Measurements from ENCODE around the gene MIGA1.
"Not testable (repeated sequence)": the region's sequence is repeated elsewhere in the genome, so short reads cannot be mapped to it uniquely, and the experiment has no call there.

MIGA1 gene

DNA sequence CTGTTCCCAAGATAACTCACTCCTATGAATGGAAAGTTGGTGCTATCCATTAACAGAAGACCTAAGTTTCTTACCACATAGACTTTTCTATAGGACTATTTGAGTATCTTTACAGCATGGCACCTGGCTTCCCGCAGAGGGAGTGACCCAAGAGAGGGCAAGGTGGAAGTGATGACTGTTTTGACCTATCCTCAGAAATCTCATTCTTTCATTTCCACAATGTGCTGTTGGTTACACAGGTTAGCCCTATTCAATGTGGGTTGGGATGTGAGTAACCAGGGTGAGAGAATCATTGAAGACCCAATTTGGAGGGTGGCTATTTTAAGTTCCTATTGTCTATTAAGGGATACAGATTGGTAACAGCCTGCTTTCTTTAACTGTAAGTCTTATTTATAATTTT is 70.6 kb downstream of the MIGA1 start:
- DNase-seq: no peak

DNA sequence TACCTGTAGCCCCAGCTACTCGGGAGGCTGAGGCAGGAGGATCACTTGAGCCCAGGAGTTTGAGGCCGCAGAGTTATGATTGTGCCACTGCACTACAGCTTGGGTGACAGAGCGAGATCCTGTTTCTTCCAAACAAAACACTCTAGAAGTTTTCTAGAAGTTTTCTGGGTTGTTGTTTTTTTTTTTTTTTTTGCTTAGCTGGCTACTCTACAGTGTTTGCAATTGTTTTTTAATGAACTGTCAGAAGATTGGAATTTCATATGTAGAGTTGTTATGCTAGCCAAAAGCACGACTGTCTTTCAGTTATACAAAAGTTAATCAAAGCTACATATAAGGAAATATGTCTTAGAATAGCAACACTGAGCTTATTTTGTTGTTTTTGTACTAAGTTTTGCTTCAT is 78.1 kb downstream of the MIGA1 start:
- no peak for DNase-seq

DNA sequence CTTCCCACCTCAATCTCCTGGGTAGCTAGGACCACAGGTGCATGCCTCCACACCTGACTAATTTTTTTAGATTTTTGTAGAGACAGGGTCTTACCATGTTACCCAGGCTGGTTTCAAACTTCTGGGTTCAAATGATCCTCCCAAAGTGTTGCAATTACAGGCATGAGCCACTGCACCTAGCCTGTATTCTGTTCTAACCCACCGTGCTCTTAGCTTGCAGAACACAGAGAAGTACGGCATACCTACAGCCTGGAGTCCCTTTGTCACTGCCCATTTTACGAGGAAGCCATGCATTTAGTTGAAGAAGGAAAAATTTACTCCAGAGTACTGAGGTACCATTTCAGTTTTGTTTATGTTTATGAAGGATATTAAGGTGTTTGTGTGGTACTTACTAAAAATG is 79.3 kb downstream of the MIGA1 start:
- DNase-seq: no peak

DNA sequence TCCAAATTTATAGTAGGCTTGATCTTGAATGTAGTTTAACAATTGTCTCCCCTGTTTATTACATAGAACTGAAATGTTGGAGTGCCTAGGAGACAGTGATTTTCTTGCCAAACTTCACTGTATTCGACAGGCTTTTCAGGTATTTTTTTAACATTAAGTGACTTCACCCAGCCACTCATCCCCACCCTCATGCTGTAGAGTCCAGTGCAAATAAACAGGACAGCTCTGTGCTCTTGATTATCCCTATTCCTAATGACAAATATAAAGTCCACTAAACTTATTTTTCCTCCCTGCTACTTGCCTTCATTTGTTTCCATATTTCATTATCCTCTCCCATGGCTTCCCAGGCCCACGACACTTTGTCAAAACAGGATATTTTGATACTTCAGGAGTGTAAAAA is 79.8 kb downstream of the MIGA1 start:
- DNase-seq: no peak

DNA sequence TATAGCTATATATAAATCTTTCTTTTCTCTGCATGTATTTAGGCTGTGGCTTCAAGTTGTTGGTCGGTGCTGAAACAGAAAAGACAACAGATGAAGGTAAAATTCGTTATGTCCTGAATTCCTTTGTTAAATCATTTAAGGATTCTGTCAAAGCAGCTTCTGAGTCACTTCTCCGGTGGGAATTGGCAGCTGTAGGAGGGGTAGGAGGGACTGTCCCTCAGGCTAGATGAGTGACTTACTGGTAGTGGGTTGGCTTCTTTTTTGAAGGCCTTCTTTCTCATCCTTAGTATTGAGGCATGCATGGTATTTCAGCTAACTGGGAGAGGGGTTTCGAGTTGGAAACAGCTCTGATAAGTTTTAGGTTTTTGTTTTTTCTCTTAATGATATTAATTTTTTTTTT is 86.8 kb downstream of the MIGA1 start:
- no peak for DNase-seq

DNA sequence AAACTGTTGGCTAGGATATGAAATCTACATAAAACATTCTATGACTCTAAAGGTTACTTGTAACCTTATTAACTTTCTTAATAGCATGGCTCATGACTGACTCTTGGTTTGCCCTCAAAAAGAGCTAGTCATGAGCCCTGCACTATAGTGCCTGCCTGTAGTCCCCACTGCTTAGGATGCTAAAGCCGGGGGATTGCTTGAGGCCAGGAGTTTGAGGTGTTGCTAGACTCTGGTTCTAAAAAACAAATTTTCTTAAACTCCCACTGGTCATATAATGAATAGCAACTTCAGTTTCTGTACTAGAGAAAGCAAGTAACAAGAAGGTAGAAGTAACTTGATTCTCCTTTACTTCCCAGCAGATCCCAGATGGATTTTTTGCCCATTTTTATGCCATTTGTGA is 93.2 kb downstream of the MIGA1 start:
- no peak for DNase-seq

DNA sequence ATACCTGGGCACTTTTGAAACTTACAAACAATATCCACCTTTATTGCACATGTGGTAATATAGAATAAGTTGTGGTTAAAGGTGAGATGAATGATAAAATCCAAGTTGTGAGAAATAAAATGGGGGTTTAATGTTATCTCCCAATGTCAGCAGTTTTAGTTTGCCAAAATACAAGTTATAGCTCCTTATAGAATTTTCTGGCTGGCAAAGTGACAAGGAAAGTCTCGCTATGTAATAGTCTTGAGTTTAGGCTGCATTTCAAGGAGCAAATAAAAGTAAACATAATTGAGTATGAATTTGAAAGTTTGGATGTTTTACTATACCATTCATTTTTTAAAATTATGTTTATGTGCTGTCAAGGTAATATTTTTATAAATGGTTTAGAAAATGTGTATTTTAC is 94.0 kb downstream of the MIGA1 start:
- DNase-seq: no peak

DNA sequence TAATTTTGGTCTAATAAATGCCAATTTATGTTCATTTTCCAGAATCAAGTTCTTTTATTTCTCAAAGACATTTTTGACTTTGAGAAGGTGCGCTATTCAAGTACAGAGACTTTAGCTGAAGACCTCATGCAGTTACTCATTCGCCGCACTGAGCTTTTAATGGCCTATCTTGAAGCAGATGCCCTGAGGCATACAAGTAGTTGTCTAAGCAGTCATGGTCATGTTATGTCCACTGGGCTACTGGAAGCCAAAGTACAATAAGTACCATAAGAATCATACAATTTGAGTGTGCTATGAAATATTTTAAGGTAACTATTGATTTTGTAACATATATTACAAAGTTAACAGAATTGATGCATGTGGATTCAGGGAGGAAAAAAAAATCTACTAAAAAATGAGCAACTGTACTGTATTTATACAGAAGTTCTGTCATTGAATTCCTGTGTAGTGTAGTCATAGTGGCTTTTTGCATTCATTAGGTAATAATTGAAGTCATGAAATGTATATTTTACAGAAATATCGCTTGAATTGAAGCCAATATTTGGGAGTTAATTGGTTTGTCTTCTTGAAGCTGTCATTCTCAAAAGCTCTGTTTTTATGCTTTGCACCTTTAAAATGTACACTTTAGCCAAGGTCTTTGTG is 95.5 kb downstream of the MIGA1 start:
- DNase-seq: no peak

DNA sequence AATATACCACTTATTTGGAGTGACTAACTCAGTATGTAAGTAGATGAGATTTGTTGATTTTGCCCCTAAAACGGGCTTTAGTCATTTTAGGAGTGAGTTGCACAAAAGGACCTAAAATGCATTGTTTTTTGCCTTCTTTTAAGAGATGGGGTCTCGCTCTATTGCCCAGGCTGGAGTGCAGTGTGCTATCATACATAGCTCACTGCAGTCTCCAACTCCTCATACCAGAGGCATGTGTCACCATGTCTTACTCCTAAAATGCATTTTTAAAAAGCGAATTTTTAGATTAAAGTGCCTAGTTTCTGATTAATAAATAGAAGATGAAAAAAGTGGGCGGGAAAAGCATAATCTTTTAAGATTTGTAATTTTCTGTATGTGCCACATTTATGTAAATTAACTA is 97.4 kb downstream of the MIGA1 start:
- no peak for DNase-seq

DNA sequence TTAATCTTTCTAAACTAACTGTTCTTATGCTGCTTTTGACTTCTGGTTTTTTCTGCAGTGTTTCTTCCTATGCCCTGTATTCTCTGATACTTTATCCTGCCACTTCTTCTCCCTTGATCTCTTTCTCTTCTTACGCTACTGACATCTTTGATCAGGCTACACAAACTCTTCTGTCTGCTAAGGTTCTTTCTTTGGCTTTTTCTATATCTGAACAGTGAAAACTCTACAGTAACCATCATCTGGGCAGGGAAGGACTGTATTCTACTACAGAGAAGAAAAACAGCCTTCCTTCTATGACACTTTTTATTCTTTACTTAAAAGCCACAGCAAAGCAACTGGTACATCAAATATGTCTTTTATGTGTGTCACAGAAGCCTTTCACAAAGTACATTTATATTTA is 101.6 kb downstream of the MIGA1 start:
- DNase-seq: no peak

DNA sequence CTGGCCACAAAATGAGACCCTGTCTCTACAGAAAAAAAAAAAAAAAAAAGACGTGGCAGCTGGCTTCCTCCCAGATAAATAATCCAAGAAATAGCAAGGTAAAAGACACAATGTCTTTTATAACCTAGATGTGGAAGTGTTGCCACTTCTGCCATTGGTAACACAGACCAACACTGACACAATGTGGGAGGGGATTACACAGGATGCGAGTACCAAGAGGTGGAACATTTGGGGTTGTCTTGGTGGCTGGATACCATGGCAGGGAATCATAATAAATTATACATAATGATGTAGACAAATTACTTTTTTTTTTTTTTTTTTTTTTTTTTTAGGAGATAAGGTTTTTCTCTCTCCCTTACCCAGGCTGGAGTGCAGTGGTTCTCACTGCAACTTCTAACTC is 103.0 kb downstream of the MIGA1 start:
- no peak for DNase-seq

DNA sequence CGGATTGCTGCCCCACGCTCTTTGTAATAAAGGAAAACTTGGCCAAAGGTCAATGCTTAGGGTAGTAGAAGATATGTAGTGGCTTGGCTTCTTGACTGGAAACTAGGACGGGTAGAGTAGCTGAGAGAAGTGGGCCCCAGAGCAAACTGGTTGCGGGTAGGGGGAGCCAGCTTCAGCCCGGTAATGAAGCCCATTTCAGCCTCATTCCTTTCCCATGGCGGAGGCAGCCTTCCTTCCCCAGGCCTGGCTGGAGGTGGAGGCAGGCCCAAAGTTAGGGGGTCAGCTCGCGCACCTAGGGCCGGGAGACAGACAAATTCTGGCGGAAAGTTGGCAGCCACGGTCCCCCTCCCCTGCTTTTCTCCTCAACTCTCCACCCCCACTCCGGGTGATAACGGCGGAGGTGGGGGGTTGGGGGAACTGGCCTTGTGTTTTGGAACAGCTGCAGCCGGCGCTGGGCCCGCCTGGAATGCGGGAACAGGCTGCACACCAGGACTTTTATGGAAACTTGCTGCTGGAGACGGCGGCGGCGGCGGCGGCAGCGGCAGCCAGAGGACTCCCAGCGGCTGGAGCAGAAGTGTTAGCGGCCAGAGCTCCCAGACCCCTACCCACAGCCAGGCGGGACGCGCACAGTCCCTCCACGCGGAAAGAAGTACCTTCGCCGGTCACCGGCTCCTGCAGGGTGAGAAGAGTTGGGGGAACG is 108.8 kb downstream of the MIGA1 start, which contains the start of gene NEXN:
Gene NEXN, plus strand, starts transcription at position 544 of the 700 bp plus-strand sequence. CDS start 27,483 bp downstream, outside the sequence.
- peak; percentile 45 for DNase-seq

DNA sequence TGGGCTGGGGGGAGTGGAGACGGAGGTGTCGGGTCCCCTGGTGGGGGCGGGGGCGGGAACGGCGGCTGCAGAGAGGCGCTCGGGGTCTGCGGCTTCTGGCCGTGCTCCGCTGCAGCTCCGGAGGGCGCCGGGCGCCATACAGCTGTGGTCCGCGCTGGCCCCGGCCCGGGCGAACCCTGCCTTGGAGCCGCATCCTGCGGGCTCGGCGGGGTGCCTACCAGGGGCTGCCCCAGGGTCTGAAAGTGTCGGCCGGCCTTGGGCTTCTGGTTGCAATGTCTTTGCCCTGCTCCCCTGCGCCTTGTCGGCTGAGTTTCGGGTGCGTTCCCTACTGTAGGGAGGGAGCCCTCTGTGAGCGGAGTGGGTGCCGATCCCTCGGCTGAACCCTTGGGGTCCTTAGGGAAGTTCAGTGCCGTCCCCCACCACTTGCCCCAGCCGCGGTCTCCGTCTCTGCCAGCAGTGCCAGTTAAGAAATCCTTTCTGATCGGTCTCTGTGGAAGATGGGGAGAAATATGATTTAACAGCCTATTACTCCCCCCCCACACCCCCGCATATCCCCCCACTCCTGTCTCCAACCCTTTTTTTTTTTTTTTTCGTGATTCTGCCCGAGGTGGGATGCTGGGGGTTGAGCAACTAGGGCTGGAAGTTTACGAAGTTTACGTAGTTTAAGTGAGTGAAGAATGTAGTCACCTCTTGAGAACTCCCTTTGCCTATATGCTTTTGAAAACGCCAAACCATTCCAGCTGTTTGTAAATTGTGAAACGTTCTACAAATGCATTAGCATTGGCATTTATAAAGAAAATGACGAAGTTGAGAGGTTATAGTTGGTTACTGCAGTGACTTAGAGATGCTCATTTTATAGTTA is 109.6 kb downstream of the MIGA1 start:
- peak; percentile 55 for DNase-seq

DNA sequence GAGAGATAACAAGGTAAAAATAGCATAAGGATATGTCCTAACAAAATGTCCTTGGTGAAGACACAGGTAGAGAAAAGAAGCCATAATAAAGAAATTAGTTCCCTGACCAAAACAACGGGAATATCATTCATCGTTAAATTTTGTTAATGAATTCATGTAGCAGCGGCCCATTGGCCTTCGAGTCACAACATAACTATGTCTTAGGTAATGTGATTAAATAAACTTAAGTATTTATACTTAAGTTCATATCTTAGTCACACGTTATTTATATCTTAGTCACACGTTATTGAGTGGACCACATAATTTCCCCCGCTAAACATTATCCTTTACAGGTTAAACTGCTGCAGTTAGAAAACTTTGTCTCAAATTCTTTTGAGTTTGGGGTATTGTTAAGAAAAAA is 110.2 kb downstream of the MIGA1 start:
- DNase-seq: no peak

DNA sequence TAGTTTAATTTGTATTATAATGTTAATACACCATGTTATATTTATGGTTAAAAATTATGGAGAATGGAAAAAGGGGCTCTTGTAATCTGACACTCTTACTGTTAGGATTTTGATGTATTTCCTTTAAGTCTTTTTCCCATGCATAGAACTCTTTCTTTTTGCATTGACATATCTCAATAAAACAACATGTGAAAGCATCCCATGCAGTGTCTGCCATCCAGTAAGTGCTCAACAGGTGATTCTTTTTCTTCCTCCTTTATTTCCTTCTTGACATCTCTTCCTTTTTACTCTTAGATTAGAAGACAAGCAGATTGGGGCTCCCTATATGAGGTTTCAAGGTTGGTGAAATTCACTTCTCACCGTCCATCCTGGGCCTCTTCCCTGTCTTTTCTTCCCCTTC is 111.8 kb downstream of the MIGA1 start:
- DNase-seq: no peak

DNA sequence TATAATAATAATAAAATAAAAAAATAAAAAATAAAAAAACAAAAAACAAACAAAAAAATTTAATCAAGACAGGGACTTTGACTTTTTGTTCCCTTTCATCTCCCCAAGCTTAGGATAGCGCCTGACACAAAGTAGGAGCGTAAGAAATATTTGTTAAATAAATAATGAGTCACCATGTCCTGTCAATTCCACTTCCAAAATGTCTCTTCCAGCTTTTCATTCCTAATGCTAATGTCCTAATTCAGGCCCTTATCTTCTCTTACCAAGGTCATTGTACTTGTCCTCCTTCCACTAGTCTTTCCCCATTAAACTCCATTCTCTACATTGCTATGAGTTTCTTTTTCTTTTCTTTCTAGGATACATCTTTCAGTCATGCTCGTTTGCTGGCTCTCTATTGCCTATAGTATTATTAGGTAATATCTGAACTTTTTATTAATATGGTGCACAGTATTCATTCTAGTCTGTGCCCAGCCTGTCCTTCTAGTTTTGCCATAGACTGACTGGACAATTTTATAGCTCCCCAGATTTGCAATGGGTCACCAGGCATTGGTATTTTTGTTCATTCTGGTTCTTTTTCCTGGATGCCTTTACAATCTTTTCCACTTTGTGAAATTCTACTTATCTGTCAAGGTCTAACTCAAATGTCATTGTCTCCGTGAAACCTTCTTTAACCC is 120.3 kb downstream of the MIGA1 start:
- no peak for DNase-seq

DNA sequence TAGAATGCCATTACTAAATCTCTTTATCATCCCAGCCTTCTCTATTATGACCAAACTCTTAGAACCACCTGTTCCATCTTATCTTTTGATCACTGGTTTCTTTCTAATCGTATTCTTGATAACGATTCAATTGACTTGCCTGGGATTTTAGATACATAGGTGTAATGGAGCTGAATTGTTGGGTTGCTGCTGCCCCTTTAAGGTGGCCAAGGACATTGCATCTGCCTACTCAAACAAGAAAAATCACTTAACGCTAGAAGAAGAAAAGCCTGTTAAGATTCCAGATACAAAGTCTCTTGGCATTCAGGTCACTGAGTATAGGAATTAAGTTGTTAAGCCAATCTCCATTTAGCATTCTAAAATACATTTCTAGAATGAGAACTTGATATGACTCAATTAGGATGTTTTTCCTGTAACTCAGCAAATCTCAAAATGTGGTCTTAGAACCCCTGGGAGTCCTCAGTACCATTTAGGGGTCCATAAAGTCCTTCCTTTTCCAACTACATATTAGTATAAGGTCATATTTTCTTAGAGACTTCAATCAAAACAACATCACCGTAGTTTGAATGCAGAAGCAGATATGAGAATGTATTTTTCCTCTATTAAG is 121.3 kb downstream of the MIGA1 start:
- peak; percentile 72 for DNase-seq

DNA sequence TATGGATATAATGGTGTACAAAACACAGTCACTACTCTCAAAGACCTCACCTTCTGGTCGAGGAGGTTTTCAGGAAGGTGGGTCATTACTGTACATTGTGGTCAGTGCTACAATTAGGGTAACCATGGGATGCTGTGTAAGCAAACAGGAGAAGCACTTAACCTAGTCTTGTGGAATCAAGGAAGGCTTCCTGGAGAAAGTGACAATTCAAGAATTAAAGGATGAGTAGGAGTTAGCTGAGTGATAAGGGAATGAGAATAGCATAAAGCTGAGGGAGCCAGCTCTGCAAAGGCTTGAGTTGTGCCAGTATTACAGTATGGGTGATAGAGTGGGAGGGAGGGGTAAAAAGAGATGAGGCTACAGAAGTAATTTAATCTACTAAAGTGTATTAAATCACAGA is 126.2 kb downstream of the MIGA1 start:
- no peak for DNase-seq

DNA sequence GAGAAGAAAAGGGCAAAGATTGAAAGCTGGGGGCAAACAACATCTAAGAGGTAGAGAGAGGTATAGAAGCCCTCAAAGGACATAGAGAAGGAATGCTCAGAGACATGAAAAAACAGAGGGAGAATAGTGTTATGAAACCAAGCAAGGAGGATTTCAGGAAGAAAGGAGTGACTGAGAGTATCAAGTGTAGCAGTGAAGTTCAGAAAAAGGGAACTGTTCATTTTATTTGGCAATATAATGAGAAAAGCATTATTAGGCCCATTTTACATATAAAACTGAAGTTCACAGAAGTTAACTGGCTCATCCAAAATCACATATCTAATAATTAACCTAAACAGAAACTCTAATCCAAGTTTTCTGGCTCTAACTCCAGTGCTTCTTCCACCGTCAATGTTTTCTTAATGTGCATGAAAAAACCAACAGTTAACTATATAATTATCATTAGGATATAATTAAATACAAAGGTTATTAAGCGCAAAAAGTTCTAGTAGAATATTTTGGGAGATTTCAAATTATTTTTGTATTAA is 126.6 kb downstream of the MIGA1 start:
- no peak for DNase-seq

DNA sequence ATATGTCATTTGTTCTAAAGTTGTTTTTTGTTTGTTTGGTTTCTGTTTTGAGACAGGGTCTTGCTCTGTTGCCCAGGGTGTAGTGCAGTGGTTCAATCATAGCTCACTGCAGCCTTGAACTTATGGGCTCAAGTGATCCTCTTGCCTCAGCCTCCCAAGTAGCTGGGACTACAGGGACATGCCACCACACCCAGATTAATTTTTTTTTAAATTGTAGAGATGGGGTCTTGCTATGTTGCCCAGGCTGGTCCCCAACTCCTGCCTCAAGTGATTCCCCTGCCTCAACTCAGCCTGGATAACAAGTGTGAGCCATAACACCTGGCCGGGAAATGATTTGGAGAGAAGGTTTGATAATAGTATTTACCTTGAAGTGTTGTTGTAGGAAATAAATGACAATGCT is 127.2 kb downstream of the MIGA1 start:
- no peak for DNase-seq

DNA sequence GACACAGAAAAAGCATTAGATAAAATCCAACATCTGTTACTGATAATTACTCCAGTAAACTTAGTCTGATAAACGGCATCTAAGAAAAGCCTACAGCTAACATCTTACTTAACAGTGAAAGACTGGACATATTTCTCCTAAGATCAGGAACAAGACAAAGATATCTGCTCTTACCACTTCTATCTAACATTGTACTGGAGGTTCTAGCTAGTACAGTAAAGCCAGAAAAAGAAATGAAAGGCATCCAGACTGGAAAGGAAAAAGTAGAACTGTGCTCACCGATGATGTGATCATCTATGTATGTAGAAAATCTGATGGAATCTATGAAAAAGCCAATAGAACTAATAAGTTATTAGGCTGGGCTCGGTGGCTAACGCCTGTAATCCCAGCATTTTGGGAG is 130.7 kb downstream of the MIGA1 start:
- no peak for DNase-seq

DNA sequence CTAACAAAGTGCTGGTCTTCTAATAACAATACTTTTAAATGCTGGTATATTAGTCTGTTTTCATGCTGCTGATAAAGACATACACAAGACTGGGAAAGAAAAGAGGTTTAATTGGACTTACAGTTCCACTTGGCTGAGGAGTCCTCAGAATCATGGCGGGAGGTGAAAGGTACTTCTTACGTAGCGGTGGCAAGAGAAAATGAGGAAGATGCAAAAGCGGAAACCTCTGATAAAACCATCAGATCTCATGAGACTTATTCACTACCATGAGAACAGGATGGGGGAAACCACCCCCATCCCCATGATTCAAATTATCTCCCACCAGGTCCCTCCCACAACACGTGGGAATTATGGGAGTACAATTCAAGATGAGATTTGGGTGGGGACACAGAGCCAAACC is 139.5 kb downstream of the MIGA1 start:
- not testable (repeated sequence) for DNase-seq

DNA sequence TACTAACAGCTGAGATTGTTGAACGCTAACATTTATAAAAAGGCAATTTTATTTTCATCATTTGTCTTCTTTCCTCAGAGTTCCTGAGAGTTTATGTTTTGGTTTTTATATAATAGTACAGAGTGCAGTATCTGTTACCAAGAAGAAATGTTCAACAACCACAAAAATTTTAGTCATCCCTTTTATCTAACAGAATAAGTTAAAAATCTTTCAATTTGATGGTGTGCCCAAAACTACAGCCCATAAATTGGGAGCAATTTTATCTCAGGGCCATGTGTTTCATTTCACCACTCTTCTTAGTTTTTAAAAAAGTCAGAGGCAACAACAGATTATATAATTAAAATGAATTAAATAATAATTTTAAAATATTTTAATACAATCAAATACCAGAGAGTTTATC is 146.1 kb downstream of the MIGA1 start:
- DNase-seq: no peak

Measured in hematopoietic multipotent progenitor cell treated with erythropoietin and hydrocortisone succinate and interleukin-3 and kit ligand, for 4 days (in vitro differentiated cells).